Cardiac septum (tissue), 1 donor: ENCODE measurements around the gene DLG2. TPM values are rescaled to one million over a fixed set of nuclear protein-coding genes. Genes with fewer than 3 reads are reported as not detected.

Experiments used
- DNase-seq: peaks from one replicate; pipeline ENCODE4 v3.0.0-alpha.2; 2020; ENCODE audit warnings: low spot score
- intact Hi-C: fragments of 100-400 bp; cut with DNase I; formaldehyde crosslinking; loops from one replicate; pipeline ENCODE4 v1.14.0; 2022
- total RNA-seq: library from RNA; stranded (reverse); fragmentation: NEBNext Ultra II Directional; extraction: Animal tissue kit (Norgen Biotek cat#: 25700); gene quantifications from one replicate; pipeline ENCODE4 v1.2.1, GENCODE V29; 2021
- donor health status: DM: no; HTN: no; CAD: no.

Gene DLG2
- total RNA-seq, 1 donor from 2014 or later, result 9.9 TPM

GRCh38 chr11:83924795-83925542 lies 1702.2 kb downstream of the DLG2 start:
- intact Hi-C loops, result no loop called here
- no peak for DNase-seq

DNA sequence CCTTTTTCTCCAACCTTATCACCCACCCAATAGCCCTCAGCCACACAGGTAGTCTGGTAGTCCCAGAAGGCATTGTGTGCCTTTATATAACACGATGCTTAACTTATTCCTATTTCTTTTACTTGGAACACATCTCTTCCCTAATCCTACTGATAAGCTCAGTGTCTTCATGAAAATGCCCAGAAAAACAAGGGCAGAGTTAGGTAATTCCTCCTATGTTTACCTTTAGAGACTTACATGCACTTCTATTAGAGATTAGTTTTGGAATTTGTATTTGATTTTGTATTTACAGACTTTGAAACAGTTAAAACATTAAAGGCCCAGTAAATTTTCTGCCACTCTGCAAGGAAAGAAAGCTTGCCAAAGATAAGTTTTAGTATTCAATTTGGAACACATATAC lies 1703.2 kb downstream of the DLG2 start:
- no peak for DNase-seq
- intact Hi-C loops, result no loop called here

DNA sequence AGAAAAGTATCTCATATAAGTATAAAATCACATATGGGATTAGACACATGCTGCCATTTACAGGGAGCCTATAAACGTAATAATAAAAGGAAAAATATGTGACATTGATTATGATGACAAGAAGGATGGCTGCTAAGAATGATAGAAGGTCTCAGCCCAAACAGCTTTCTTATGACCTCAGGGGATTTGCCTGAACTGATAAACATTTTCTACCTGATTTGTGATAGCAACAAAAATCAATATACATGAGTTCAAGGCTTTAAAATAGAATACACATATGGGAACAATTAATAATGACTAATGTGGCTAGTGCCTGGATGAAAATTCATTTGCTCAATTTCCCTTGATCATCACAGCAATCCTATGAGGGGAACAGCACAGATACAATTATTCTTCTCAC lies 1704.2 kb downstream of the DLG2 start:
- DNase-seq, result no peak
- intact Hi-C loops, result no loop called here

DNA sequence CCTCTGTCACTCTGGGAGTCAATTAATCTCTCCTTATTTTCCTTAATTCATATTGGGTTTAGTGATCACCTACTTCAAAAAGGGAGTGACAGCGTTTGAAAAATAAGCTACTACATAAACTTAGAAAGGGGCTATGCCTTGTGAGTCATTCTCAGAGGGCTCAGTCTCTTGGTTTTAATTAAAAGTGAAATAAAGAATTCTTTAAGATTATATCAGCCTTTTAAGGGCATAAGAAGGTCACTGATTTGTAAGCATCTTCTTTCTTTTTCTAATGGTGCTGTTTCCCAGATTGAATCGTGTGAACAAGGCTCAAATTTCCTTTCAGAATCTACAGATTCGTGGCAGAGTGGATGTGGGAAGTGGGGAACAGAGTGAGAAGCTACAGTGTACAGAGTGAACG lies 1704.8 kb downstream of the DLG2 start:
- no peak for DNase-seq
- intact Hi-C loops, result no loop called here

DNA sequence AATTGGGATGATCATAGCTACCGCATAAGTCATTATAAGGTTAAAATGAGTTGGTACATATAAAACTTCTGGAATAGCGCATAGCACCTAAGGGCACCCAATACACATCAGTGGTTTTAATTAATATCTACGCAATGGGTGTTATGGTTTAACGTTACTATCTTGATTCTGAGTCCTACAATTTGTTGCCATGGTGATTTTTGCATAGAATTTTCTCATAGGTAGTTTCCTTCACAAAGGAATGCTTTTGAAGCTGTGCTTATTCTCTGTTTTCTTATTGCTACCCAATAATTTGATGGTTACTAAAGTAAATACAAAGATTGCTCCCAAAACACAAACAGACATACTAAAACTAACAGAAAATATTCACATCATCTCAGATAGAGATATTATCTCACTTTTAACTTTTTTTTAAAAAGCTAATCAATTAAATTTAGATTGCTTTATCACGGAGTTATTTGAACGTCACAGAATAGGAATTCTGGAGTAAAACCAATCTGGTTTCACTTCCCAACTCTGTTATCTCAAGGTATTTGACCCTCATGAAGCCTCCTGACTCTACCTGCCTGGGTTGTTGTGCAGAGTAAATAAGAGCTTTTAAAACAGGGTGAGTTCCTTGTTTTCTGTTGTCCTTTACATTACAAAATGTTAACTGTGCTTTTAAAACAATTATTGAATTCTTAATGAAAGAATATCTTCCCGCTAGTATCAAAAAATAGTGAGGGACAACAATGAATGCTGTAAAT lies 1705.5 kb downstream of the DLG2 start:
- DNase-seq, result no peak
- intact Hi-C loops, result no loop called here

DNA sequence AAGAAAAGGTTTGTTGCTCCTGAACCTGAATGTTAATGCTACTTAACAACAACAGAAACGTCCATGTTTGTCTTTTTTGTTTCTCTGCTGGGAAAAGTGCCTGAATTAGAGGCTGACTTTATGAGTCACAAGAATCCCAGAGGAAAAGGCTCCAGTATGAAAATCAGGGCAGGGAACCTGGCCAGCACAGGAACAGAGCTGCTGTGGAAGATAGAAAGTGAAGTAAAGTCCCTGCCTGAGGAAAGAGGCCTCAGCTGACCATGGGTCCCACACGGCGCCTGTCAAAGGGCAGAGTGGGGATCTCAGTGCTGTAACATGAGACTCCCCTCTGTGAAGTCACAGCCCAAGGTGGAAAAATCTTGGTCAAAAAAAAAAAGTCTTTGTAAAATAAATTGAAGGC lies 1708.7 kb downstream of the DLG2 start:
- intact Hi-C loops, result no loop called here
- no peak for DNase-seq

DNA sequence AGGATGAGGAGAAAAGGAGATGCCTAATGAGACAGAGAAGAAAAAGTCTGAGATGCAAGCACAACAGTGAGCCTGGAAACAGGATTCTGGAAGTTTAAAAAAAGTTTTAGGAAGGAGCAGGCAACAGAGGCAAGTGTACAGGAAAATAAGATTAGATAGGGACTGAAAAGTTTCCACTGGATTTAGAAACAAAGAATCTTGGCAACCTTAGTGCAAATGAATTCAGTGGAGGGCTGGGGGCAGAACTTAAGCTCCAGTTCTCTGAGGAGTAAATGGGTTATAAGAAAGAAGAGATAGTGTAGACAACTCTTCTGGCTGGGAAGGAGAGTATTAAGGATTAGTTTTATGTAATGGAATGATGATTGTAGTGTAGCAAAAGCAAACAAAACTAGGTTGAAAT lies 1712.1 kb downstream of the DLG2 start:
- no peak for DNase-seq
- intact Hi-C loops, result no loop called here

GRCh38 chr11:83909579-83910534 lies 1717.3 kb downstream of the DLG2 start:
- intact Hi-C loops, result no loop called here
- DNase-seq, result no peak

DNA sequence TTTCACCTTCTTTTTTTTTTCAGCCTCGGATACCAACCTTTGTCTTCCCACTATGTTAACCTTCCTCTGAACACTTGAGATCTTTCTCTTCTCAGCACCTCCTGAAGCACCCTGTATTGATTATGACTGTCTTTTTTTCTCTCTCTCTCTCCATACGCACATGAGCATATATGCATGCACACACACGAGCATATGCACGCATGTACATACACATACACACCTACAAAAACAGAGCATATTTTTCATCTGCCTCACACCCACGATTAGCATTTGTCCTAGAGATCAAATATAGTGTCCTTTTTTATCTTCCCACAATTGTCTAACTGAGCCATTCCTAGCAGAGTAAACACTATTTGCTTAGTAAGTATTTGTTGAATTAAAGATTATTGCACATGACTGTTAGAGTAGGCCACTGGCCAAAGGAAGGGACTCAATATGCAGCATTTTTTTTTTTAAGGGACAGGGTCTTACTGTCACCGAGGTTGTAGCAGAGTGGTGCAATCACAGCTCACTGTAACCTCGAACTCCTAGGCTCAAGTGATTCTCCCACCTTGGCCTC lies 1718.8 kb downstream of the DLG2 start:
- intact Hi-C loops, result no loop called here

DNA sequence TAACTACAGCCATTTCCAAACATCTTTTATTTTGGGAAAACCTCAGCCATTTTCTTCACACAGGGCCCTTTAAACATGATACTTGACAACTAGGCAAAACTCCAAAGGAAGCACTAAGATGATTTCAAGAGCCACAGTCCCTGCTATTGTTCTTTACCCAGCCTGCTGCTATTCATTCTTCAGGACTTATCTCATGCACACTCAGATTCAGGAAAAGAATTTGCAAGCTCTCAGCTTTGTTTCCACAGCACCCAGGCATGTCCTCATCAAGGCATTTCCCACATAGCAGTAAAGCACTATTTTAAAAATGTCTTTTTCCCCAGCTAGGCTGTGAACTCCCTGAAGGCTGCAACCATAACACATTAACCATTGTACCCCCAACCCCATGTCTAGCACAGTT lies 1731.6 kb downstream of the DLG2 start:
- no peak for DNase-seq
- intact Hi-C loops, result no loop called here

More for the DNA sequence above, 1718.8 kb downstream of the DLG2 start:
- DNase-seq, result no peak

DNA sequence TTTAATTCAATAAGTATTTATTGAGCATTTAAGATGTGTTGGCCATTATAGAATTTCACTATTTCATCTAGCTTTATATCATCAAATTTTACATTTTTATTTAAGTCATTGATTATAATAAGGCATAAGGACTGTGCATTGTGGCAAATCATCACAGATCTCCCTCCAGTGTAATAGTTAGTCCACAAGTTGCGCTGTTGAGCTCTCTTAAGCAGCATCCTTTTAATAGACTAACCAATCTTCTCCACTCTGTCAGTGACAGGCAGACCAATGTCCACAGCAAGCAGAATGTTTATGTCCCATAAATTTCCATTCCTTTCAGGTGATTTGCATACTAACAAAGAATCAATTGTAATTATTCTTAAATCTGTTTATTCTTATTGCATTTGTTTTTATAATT lies 1745.7 kb downstream of the DLG2 start:
- intact Hi-C loops, result no loop called here
- DNase-seq, result no peak

DNA sequence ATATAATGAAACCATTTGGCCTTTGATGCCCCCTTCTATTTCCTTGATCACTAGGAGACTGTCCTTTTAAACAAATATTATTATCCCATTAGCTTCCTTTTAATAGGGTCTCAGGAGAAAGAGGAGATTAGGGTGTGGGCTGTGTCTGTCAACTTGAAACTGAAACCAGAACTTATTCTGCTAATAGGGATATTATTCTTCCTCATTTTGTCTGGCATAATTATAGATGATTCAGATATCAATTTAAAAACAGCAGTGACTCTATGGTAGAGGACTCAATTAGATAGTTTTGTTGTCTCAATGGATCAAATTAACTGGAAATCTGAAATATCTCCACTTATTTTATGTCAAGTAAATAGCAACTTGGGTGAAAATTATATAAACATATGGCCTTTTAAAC lies 1756.1 kb downstream of the DLG2 start:
- no peak for DNase-seq
- intact Hi-C loops, result no loop called here

GRCh38 chr11:83866655-83867054 lies 1760.5 kb downstream of the DLG2 start:
- intact Hi-C loops, result no loop called here

DNA sequence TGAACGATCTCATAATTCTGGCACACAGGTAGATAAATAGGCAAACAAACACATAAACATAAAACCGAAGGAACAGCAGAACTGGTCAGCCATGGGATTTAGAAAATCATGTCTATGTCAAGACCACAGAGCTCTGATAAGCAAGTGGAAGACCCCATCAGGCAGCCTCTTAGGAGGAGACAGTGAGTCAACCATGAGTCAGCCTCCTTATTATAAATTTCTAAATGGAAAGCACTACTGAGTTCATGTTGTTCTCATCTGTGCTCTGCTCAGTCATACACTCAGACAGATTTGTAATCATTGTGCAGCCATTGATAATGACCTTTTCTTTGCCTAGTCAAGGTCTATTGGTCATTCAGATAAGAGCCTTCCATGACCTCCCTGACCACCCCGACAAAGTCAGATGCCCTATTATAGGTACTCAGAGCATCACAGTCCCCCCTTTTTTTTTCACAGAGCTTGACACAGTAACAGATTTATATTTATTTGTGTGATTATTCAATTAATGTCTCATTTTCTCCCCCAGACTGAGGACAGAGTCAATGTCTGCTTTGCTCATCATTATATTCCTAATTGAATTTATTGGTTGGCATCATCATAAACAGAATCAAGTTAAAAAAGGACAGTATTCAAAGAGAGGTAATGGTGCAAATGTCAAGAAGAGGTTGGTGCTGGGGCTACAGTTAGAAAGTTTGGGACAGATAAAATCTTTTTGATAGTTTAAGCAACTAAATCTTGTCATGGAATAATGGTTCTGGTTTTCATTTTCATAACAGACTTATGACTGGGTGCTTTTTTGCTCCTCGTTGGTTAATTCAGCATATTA lies 1761.3 kb downstream of the DLG2 start:
- intact Hi-C loops, result no loop called here
- DNase-seq, result no peak

More at GRCh38 chr11:83866655-83867054, 1760.5 kb downstream of the DLG2 start:
- DNase-seq, result no peak

- DNase-seq, result no peak
- intact Hi-C loops, result no loop called here
These were observed 1762.6 kb downstream of the DLG2 start for GRCh38 chr11:83864412-83865057.

GRCh38 chr11:83863272-83863671 lies 1763.9 kb downstream of the DLG2 start:
- intact Hi-C loops, result no loop called here
- DNase-seq, result no peak

DNA sequence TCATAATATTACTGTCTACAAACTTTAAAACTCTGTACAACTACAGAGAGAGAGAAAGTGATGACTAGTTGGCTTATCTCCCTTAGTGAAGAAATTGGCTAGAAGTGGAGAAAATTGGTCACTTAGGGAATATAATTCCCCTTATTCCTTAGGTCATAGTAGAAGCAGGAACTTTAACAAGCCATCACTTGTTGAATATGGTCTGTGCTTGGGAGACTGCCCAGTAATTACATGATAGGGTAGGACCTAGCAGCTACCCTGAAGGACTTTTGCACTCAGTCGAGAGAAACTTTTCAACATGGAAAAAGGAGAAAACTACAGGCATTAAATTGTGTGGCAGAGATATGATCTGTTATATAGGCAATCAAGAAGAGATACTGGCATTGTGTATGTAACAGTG lies 1764.5 kb downstream of the DLG2 start:
- no peak for DNase-seq

DNA sequence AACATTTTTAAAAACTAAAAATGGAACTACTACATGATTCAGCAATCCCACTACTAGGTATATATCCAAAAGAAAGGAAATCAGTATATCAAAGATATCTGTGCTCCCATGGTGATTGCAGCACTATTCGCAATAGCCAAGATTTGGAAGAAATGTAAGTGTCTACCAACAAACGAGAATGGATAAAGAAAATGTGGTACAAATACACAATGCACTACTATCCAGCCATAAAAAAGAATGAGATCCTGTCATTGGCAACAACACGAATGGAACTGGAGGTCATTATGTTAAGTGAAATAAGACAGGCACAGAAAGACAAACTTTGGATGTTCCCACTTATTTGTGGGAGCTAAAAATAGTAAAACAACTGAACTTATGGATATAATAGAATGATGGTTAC lies 1765.1 kb downstream of the DLG2 start:
- intact Hi-C loops, result no loop called here
- DNase-seq, result no peak

More for the DNA sequence above, 1764.5 kb downstream of the DLG2 start:
- intact Hi-C loops, result no loop called here
